CD4-positive, alpha-beta T cell treated with Interleukin-21 for 1 hour (primary cell): ENCODE measurements around the gene LRRN2.
"Not testable (repeated sequence)": the region's sequence is repeated elsewhere in the genome, so short reads cannot be mapped to it uniquely, and the experiment has no call there.

Experiments
- DNase-seq: peaks from one replicate; pipeline ENCODE4 v3.0.0-alpha.2; 2020

The LRRN2 gene

DNA sequence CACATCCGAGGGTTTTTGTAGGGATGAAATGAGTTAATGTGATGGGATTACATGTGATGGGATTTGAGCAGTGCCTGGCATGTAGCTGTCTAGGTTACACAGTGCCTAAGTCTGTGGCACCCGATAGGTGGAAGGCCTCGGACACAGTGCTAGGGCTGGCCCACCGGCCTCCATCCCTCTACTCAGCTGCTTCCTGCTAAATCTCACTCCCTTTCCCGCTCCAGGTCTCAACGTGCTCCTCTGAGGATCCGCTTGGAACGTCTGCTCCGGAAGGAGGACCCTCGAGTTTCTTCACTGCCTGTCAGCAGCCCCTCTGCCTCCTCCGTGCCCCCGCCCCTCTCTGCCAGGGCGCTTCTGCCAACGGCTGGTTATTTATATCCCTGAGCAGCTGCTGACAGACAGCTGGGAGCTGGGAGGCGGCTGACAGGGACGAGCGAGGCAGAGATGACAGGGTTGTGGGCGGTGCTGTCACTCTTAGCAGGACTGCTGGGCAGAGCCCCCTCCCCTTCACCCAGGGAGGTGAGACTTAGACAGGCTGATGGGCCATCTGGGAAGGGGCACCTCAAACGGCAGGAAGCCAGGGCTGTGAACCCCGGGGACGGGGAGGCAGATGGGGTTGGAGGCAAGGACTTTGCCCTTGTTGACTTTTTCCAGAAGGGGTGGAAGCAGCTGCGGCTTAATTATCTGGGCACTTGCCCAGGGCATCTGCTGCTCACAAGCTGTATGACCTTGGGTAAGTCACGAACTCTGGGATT lies 26.6 kb upstream of the LRRN2 start:
- DNase-seq, result no peak

- no peak for DNase-seq
Observed at GRCh38 chr1:204711103-204711946, 25.8 kb upstream of the LRRN2 start.

- no peak for DNase-seq
Observed at GRCh38 chr1:204709960-204710912, 24.7 kb upstream of the LRRN2 start.

- DNase-seq, result no peak
Observed at GRCh38 chr1:204709021-204709420, 23.5 kb upstream of the LRRN2 start.

DNA sequence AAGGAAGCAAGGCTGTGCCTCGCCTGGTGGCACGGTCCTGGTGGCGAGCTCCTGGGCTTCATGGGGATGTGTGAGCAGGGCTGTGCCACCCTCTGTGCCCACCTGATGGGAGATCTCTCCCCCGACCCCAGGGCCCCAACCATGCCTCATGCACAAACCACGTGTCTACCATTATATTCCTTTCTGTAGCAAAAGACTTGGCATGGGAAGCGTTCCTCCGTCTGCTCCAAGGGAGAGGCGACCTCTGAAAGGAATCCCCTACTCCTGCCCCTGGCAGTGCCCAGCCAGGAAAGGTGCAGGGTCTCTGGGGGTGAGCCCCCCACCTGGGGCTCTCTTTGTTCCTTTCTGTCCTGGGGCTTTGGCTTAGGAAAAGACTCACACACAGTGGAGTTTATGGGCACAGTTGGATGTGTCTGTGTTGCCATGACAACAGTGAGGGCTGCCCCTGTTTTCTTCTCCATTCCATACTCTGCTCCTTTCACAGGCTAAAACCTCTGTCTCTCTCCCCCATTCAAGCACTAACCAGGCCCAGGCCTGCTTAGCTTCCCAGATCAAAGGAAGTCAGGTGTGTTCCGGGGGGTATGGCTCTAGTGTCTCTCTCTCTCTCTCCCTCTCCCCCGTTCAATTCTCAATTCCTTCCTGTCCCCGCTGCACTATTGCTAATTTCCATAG lies 21.4 kb upstream of the LRRN2 start:
- DNase-seq, result no peak

DNA sequence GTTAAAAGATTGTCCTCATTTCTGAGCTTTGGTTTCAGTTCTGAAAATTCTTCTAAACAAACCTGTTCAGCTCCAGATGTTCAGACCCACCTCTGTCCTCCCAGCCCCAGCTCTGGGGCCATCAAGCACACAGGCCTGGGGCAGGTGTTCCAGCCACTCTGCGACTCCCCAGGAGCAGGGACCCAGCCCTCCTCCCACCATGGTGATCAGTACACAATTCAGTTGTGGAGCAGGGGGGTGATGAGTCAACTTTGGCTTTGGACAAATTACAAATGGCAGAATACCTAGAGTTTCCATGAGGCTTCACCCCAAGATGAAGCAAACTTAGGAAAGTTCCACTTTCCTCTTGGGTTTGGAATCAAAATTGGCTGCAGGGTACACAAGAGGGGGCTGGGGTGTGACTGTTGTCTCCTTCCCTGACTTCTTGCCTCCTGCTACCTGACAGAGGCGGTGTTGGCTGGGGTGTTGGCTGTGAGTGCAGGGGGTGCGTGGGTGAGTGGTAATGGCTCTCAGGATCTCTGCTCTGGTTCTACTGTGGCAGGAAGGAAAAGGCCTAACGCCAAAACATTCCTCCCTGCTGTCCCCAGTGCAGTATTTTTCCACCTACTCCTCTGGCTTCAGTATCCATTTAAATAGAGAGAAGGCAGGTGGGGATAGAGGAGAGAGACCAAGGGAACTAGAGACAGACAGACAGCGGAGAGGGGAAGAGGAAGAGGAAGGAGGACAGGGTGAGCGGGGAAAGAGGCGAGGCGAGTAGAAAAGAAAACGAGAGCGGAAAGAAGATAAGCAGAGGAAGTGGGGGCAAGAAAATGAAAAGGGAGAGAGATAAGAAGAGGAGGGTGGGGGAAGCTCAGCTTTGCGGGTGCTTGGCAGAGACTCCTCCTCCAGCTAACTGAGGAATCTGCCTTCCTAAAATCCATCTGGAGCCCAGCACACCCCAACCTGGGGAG lies 20.6 kb upstream of the LRRN2 start:
- DNase-seq, result no peak

GRCh38 chr1:204705493-204705811 lies 19.9 kb upstream of the LRRN2 start:
- DNase-seq, result no peak

DNA sequence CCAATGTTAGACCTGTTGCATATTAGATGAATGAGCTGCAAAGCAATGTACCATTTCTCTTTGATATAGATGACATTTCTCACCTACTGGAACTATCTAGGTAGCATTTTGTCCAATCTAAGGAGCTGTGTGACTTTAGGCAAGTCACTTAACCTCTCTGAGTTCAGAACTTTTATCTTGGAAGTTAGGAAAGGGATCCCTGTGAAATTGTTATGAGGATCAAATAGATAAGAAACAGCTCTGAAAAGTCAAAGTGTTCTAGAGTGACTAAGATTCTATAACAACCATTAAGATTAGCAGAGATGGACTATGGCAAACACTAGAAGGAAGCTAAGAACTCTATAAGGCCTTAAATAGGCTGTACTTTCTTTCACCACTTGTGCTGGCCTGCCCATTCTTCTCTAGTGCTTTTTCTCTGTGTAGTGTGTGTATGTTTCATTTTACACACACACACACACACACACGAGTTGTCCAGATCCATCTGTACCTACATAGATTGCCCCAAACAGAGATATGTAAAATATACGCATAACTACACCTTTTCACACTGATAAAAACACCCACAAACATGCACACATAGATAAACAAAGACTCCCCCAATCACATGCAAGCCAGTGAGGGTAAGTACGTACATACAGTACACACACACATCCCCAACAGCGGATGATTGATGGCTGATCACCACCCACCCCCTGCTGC lies 19.4 kb upstream of the LRRN2 start:
- DNase-seq, result no peak

DNA sequence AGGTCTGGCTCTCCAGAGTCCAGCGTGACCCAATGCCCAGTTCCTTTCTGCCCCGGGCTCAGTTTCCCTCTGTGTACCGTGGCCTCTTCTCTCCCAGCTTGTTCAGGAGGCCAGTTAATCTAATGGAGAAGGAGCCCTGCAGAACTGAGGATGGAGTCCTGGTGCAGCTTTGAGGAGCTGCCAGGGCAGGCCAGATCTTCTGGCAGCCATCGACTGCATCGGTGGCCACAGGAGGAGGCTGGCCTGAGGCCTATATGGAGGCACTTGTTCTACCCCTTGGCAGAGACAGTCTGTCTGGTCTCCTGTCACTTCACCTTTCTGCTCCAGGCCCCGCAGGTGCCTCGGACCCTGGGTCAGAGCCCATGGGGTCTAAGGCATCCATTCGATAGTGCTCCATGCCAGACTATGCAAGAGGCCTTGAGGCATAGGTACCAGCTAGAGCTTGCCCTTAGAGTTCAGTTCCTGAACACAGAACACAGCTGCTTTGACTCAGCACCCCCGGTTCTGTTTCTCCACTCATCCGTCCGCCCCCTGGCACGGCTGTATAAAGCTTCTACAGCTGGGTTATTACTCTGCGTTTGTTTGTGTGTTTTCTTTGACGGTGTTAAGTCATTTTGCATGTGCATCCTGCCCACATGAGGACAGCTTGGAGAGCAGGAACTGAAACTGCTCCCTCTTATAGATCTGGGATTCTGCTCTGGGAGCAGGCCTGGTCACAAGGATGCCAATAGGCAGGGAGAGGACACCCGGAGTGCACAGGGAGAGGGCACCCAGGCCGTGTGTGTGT lies 18.5 kb upstream of the LRRN2 start:
- DNase-seq, result no peak

GRCh38 chr1:204703268-204703664 lies 17.7 kb upstream of the LRRN2 start:
- no peak for DNase-seq

DNA sequence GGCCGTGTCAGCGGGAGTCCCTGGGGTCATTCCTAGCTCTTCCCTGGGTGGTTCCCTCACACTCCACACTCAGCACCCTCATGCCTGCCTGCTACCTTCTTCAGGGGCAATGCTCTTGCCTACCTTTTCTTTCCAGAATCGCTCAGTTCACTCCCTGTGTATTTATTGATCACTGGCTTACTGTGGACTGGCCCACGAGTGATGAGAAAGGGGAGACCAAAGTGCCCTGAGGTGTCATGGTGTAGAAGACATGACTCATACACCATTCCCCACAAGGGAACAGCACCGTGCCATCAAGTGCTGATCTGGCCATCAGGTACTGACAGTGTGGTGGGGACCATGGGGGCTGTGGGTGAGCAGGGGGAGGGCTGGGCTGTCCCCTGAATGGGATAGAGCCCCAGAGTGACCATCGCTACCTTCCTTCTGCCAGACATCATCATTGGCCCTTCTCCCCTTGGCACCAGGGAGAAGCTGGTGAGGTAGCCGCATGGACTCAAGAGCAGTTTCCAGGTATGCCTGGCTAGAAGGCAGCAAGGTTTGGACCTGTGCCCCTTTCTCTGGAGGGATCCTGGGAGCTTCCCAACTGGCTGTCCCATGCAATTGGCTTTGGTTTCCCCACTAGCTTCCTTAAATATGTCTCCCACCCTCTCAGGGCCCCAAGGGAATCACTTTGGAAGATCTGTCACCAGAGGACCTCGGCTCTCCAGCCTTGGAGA lies 17.2 kb upstream of the LRRN2 start:
- no peak for DNase-seq

DNA sequence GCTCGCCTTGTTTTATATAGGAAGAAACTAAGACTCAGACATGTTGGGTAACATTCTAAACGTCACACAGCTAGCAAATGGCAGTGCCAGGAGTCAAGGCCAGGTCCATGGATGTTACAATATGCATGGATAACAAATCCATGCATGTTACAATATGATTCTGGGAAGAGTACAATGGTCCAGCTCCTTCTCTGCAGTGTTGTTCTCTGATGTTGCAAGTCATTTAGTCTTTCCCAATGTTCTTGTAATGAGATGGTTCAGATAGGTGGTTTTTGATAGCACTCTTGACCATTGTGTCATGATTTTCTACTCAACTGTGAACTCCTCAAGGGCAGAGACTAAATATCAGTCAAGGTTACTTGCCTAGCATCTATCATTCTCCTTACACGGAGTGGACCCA lies 15.7 kb upstream of the LRRN2 start:
- no peak for DNase-seq

DNA sequence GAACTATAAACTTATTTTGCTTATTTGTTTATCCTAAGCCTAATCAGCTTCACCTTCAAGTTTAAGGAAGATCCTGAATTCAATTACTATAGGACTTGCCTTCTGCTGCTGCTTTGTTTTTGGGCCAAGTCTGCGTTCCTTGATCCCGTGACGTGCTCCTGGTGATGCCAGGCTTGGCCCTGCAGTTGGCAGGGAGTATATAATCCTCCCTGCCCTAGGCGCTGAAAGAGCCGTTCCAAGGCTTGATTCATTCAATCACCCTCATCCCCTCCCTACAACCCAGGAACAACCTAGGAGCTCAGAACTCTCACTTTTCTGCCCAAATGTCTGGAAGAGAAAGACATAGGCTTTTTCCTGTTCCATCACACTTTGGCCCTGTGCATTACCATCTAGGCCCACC lies 12.4 kb upstream of the LRRN2 start:
- no peak for DNase-seq

- DNase-seq, result no peak
Observed at GRCh38 chr1:204696606-204697005, 11.1 kb upstream of the LRRN2 start.

DNA sequence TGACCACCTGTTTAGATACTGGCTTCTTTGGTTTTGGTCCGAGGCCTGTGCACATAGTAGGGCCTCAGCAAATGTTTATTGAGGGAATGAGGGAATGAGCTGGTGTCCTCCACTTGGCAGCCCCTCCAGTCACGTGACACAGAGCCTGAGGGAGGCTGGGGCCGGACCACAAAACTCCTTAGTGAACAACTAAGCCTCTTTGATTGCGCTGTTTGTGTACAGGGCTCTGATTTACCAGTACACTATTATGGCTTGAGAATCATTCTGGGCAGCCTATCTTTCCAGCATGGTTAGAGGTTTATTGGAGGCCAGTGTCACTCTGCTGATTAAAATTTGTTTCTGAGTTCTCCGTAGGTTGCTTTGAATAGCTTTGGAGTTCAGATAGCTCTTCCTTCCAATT lies 10.2 kb upstream of the LRRN2 start:
- DNase-seq, result no peak

DNA sequence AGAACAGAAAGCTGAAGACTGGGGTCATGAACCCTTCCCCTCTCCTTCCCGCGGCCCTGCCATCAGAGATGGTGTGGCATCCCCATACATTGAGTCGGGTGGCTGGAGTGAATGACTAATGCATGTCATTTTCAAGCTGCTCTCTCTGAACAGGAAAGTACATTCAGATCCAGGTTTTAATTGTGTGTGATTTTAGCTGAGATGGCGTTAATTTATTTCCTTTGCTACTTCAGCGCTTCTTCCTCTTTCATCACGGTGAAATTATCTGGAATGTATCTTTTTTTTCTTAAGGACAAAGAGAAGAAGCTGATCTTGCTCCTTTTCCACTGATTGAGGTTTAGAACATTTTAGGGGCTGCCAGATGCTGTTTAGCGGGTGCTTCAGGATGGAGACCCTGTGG lies 8.6 kb upstream of the LRRN2 start:
- no peak for DNase-seq

GRCh38 chr1:204692841-204693356 lies 7.4 kb upstream of the LRRN2 start:
- no peak for DNase-seq

DNA sequence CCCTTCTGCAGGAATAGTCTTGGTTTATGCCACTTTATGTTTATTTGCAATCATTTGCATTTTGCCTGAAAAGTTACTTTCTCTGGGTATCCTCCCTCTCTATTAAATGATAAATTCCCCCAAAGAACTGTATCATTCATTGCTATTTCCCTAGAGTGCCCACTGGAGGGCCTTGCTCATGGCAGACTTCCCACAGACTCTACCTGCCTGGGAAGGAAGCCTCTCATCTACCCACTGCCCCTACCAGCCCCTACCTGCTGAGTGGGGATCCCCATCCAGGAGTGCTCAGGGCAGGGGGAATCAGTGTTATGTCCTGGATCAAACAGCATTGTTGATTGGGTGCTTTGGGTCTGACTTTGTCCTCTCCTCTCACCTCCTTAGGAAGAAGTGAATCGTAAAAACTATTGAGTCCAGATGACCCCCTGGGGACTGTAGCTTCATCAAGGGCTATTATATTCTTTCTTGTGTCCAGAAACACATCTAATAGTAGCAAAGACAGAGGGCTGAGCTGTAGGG lies 6.8 kb upstream of the LRRN2 start:
- DNase-seq, result no peak

- not testable (repeated sequence) for DNase-seq
Observed at GRCh38 chr1:204691328-204691730, 5.8 kb upstream of the LRRN2 start.
